GM19043 (cell line): ENCODE results near the gene EBP.
"Not testable (repeated sequence)": the region's sequence is repeated elsewhere in the genome, so short reads cannot be mapped to it uniquely, and the experiment has no call there.

Experiments
- ATAC-seq: cut with Tn5 transposase; IDR thresholded peaks from one replicate; pipeline ENCODE4 v1.9.1; 2021; ENCODE audit warnings: low read depth; ENCODE audit not compliant: unreplicated experiment

EBP gene

DNA sequence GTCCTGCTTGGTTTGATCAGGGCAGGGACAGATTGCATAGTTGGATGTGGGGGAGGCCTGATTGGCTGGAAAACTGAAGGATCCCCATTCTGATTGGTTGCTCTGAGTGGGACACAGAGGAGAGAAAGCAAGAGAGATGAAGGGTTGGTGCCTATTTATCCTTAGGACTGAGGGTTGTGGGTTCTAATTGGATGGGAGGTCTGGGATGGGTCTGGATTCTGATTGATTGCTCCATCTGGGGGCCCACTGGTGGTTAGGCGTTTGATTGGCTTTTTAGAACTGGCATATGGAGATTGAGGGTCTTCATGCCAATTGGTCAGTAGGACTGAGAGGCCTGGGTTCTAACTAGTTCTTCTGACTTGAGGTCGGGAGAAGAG is 644 bp upstream of the EBP start:
- ATAC-seq: no peak

DNA sequence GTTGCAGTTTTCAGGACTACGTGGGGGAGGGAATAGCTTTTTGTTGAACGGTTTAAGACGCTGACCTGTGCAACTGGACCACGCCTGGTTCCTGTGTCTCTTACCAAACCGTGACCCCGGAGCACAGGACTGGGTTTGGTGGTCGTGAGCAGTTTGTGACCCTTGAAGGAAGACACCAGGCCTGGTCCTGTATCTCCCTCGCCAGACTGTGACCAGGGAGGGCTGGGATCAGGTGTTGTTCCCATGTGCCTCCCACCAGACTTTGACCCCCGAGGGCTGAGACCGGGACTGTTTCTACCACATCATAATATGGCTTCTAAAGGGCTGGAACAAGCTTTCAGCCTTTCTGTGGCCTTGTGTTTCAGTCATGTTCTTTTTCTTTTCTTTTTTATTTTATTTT is 683 bp downstream of the EBP start:
- no peak for ATAC-seq

DNA sequence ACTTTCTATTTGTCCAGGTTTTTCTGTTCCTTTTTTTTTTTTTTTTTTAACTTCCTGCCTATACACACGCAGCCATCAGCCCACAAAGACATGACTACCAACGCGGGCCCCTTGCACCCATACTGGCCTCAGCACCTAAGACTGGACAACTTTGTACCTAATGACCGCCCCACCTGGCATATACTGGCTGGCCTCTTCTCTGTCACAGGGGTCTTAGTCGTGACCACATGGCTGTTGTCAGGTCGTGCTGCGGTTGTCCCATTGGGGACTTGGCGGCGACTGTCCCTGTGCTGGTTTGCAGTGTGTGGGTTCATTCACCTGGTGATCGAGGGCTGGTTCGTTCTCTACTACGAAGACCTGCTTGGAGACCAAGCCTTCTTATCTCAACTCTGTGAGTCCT is 2.1 kb downstream of the EBP start:
- ATAC-seq: no peak

- not testable (repeated sequence) for ATAC-seq
These were observed 4.2 kb downstream of the EBP start for GRCh38 chrX:48525853-48526252.

DNA sequence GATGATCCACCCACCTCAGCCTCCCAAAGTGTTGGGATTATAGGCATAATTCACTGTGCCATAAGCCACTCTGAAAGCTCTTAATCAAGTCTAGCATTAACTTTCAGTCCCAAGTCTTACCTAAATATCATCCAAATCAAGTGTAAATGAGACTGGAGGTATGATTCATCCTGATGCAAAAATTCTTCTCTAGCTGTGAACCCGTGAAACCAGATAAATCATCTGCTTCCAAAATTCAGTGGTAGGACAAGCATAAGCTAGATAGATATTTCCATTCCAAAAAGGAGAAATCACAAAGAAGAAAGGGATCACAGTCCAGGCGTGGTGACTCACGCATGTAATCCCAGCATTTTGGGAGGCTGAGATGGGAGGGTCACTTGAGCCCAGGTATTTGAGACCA is 9.1 kb downstream of the EBP start:
- ATAC-seq: no peak

- no peak for ATAC-seq
These were observed 9.9 kb downstream of the EBP start for GRCh38 chrX:48531358-48531959.

GRCh38 chrX:48532161-48532560 is 10.6 kb downstream of the EBP start:
- no peak for ATAC-seq

DNA sequence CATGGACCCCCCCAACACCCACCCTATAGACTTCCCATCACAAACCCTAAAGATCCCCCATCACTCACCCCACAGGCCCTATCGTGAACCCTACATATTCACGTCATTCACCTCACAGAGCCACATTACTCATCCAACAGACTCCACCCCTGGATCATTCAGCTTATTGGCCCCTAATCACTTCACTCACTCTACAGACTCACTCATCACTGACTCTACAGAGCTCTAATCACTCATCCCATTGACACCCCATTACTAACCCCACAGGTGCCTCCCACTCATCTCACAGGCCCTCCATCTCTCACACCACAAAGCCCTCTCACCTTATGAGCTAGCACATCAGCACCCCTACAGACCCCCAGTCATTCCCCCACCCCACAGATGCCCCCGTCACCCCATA is 11.6 kb downstream of the EBP start:
- no peak for ATAC-seq

DNA sequence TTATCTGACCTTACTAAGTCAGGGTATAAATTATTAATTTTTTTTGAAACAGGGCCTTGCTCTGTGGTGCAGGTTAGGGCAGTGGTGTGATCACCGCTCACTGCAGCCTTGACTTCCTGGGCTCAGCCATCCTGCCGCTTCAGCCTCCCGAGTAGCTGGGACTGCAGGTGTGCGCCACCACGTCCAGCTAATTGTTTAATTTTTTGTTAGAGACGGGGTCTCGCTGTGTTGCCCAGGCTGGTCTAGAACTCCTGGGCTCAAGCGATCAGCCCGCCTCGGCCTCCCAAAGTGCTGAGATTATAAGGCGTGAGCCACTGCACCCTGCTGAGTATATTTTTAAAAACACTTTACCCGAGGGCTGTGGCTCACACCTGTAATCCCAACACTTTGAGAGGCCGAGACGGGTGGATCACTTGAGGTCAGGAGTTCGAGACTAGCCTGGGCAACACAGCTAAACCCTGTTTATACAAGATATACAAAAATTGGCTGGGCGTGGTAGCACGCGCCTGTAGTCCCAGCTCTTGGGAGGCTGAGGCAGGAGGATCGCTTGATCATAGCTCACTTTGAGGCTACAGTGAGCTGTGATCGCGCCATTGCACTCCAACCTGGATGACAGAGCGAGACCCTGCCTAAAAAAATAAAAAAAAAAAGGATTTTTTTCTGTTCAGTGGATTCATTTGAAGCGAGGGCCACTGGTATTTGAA is 17.2 kb downstream of the EBP start:
- ATAC-seq: no peak

DNA sequence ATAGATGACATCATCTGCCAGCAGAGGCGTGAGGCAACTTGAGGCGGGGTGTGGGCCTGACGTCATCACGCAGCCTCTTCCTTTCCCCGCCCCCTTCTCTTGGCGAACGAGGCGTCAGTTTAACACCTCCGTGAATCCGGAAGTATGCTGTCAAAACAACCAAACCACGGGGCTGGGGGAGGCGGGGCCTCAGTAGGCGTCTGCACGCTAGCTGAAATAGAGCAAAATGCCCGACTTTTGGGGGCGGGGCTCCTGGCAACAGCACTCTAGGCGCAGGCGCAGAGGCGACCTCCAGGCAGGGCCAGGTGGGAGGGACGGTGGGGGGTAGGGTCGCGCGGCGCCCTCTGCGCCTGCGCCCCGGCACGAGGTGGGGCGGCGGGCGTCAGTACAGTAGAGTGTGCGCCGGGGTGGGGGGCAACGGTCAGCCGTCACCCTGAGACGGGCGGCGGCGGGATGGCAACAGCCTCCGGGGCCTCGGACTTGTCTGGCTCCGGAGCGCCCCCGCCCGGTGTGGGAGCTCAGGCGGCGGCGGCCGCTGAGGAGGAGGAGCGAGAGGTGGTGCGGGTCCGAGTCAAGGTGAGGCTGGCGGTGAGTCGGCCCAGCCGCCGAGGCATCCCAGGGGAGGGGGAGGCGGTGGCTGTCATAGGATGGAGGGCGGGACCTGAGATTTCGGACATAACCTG is 17.9 kb downstream of the EBP start, which contains the start of gene TBC1D25:
Gene TBC1D25, plus strand, starts transcription at position 370 of the 683 bp plus-strand sequence. Its CDS starts 84 bp downstream, at position 454.
- peak; percentile 82 for ATAC-seq

GRCh38 chrX:48540028-48540375 is 18.4 kb downstream of the EBP start:
- peak; percentile 29 for ATAC-seq

GRCh38 chrX:48540480-48540879 is 18.9 kb downstream of the EBP start:
- no peak for ATAC-seq

DNA sequence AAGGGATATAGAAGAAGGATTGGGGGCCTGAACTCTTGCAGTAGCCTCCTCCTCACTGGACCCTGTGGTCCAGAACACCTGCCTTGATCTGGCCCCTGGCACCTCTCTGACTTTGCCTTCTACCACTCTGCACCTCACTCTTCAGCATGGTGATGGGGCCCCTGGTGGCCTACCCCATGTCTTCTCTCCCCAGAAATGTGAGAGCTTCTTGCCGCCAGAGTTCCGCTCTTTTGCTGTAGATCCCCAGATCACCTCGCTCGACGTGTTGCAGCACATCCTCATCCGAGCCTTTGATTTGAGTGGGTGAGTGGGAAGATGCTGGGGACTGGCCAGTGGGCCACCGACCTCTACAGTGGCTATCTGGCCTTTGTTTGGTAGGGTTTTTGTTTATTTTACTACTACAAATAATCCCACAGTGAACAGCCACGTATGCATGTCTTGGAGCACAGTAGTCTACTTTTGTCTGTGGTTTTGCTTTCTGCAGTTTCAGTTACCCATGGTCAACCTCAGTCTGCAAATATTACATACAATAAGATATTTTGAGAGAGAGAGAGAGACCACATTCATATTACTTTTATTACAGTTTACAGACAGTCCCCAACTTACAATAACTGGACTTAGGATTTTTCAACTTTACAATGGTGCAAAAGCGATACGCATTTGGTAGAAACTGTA is 19.7 kb downstream of the EBP start:
- no peak for ATAC-seq

GRCh38 chrX:48548871-48549270 is 27.3 kb downstream of the EBP start:
- no peak for ATAC-seq

DNA sequence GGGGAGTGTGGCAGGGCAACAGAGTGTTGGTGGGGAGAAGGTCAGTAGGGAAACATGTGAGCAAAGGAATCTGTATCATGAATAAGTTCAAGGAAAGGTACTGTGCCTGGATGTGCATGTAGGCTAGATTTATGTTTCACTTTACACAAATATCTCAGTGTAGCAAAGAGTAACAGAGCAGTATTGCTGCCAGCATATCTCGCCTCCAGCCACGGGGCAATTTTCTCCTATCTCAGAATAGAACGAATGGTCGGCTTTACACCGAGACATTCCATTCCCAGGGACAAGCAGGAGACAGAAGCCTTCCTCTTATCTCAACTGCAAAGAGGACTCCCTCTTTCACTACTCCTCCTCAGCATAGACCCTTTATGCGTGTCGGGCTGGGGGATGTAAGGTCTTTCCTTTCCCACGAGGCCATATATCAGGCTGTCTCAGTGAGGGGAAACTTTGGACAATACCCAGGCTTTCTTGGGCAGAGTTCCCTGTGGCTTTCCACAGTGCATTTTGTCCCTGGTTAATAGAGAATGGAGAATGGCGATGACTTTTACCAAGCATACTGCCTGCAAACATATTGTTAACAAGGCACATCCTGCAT is 34.2 kb downstream of the EBP start:
- ATAC-seq: not testable (repeated sequence)

- no peak for ATAC-seq
These were observed 36.7 kb downstream of the EBP start for GRCh38 chrX:48558271-48558670.

- no peak for ATAC-seq
These were observed 38.0 kb downstream of the EBP start for GRCh38 chrX:48559636-48560035.

- no peak for ATAC-seq
These were observed 38.4 kb downstream of the EBP start for GRCh38 chrX:48560056-48560455.

DNA sequence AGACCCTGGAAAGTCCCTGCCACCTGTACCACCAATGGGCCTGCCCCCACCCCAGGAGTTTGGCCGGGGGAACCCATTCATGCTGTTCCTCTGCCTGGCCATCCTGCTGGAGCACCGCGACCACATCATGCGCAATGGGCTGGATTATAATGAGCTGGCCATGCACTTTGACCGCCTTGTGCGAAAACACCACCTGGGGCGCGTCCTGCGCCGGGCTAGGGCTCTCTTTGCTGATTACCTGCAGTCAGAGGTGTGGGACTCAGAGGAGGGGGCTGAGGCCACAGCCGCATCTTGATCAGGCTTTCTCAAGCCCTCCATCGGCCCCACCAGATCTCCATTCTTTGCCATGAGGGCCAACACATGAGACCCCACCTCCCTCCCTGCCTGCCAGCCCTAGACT is 39.1 kb downstream of the EBP start:
- ATAC-seq: no peak

GRCh38 chrX:48569958-48570357 is 48.4 kb downstream of the EBP start:
- ATAC-seq: peak; percentile 41

DNA sequence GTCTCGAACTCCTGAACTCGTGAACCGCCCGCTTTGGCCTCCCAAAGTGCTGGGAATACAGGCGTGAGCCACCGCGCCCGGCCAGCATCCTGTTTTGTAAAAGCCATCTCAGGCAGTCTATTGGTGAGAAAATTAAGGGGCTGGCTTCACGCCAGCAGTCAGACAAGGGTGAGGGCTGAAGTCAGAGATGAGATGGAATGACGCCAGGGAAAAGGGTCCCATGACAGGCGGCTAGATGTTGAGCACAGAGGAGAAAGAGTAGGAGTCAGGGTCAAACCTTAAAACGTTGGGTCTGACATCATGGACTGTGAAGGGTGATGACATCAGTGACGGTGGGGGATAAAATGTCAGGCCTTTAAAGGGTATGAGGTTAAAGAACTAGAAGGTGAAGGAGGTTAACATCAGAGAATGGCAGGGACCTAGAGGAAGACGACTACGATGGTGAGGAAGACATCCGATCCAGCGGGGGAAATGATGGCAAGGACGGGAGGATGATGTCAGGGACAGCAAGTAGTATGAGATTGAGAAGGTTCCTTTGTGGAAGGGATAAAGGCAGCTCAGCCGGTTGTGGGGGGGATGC is 52.2 kb downstream of the EBP start:
- ATAC-seq: no peak
